Neural cell (in vitro differentiated cells): ENCODE results near the gene SHQ1. TPM values are rescaled to one million over a fixed set of nuclear protein-coding genes. Genes with fewer than 3 reads are reported as not detected.

Experiments used
- H2AFZ ChIP-seq: fragments of 200-600, 300-800 bp; sonication (generic), shearing (Covaris generic); 2 replicates; pipeline ENCODE4 v1.6.0; 2014; ENCODE audit warnings: low read depth, mild to moderate bottlenecking, antibody characterized with exemption, low read length, moderate library complexity
- H3F3A ChIP-seq: fragments of 200-600 bp; shearing (Covaris generic); 2 replicates; pipeline ENCODE4 v1.6.1; 2016; ENCODE audit warnings: mild to moderate bottlenecking, moderate library complexity, mixed read lengths, antibody characterized with exemption, low read length; ENCODE audit not compliant: insufficient read depth, poor library complexity, severe bottlenecking
- H3K27ac ChIP-seq: fragments of 200-600, 300-800 bp; sonication (generic), shearing (Covaris generic); 2 replicates; pipeline ENCODE4 v1.5.1; 2014; ENCODE audit warnings: mild to moderate bottlenecking, low read length, moderate library complexity
- H3K27me3 ChIP-seq: fragments of 300-800, 200-600 bp; sonication (generic), shearing (Covaris generic); 2 replicates; pipeline ENCODE4 v1.6.0; 2014; ENCODE audit warnings: mild to moderate bottlenecking, low read depth, low read length, moderate library complexity; ENCODE audit not compliant: insufficient read depth
- H3K36me3 ChIP-seq: fragments of 300-800, 200-600 bp; sonication (generic), shearing (Covaris generic); 2 replicates; pipeline ENCODE4 v1.5.1; 2014; ENCODE audit warnings: mild to moderate bottlenecking, antibody characterized with exemption, low read length, moderate library complexity; ENCODE audit not compliant: insufficient read depth
- H3K4me2 ChIP-seq: fragments of 300-800, 200-600 bp; sonication (generic), shearing (Covaris generic); 2 replicates; pipeline ENCODE4 v1.6.0; 2014; ENCODE audit warnings: mild to moderate bottlenecking, low read length
- H3K4me3 ChIP-seq: fragments of 300-800, 200-600 bp; sonication (generic), shearing (Covaris generic); 2 replicates; pipeline ENCODE4 v1.5.1; 2014; ENCODE audit warnings: mild to moderate bottlenecking, low read length, moderate library complexity
- H3K79me2 ChIP-seq: fragments of 200-600 bp; shearing (Covaris generic); replicated peaks from 2 replicates; pipeline ENCODE4 v1.6.0; 2014; ENCODE audit warnings: mild to moderate bottlenecking, low read length, moderate library complexity; ENCODE audit not compliant: insufficient read depth
- H3K9ac ChIP-seq: fragments of 300-800, 200-600 bp; sonication (generic), shearing (Covaris generic); 2 replicates; pipeline ENCODE4 v1.6.1; 2016; ENCODE audit warnings: mild to moderate bottlenecking, low read length, mixed read lengths
- H3K9me2 ChIP-seq: fragments of 200-600 bp; shearing (Covaris generic); 2 replicates; pipeline ENCODE4 v1.6.1; 2016; ENCODE audit warnings: mild to moderate bottlenecking, low read length, mixed read lengths; ENCODE audit not compliant: insufficient read depth
- H3K9me3 ChIP-seq: fragments of 200-600, 300-800 bp; sonication (generic), shearing (Covaris generic); 2 replicates; pipeline ENCODE4 v1.6.1; 2016; ENCODE audit warnings: mild to moderate bottlenecking, mixed run types, low read length, moderate library complexity, mixed read lengths
- H4K20me1 ChIP-seq: fragments of 200-600 bp; shearing (Covaris generic); 2 replicates; pipeline ENCODE4 v1.6.1; 2016; ENCODE audit warnings: mild to moderate bottlenecking, mixed run types; ENCODE audit not compliant: insufficient read depth
- CTCF ChIP-seq: fragments of 450-650 bp; IDR thresholded peaks from 2 replicates; pipeline ENCODE4 v1.5.1; 2014; ENCODE audit warnings: antibody characterized with exemption, mild to moderate bottlenecking, moderate library complexity; ENCODE audit not compliant: poor library complexity, severe bottlenecking
- EP300 ChIP-seq: fragments of 450-650 bp; conservative IDR thresholded peaks from 2 replicates; pipeline ENCODE4 v1.6.1; 2014; ENCODE audit warnings: antibody characterized with exemption, mild to moderate bottlenecking, moderate library complexity; ENCODE audit not compliant: poor library complexity, severe bottlenecking
- EZH2 ChIP-seq: fragments of 200-600, 300-800 bp; shearing (Covaris generic), sonication (generic); IDR thresholded peaks from 2 replicates; pipeline ENCODE4 v1.6.1; 2014; ENCODE audit warnings: antibody characterized with exemption, low read length, borderline replicate concordance, mild to moderate bottlenecking; ENCODE audit not compliant: insufficient read depth, poor library complexity, severe bottlenecking
- POLR2AphosphoS5 ChIP-seq: IDR thresholded peaks from 2 replicates; pipeline ENCODE4 v1.6.1; 2012
- RAD21 ChIP-seq: fragments of 450-650 bp; conservative IDR thresholded peaks from 2 replicates; pipeline ENCODE4 v1.6.1; 2014; ENCODE audit warnings: antibody characterized with exemption, mild to moderate bottlenecking, moderate library complexity
- REST ChIP-seq: IDR thresholded peaks from 2 replicates; pipeline ENCODE4 v1.6.1; 2012; ENCODE audit warnings: borderline replicate concordance
- SMC3 ChIP-seq: fragments of 450-650 bp; conservative IDR thresholded peaks from 2 replicates; pipeline ENCODE4 v1.6.1; 2014; ENCODE audit warnings: antibody characterized with exemption, mild to moderate bottlenecking, moderate library complexity; ENCODE audit not compliant: poor library complexity
- TAF1 ChIP-seq: IDR thresholded peaks from 2 replicates; pipeline ENCODE4 v1.6.1; 2012; ENCODE audit warnings: low read depth
- polyA plus RNA-seq: library from polyadenylated mRNA; depleted of rRNA; stranded (reverse); fragments of >200 nt; gene quantifications from 2 replicates; pipeline ENCODE4 v1.2.3, GENCODE V29; 2014

SHQ1 gene
- polyA plus RNA-seq, 1 donor from 2014 or later, result 14.3 TPM

GRCh38 chr3:72804361-72804760 lies 43.9 kb downstream of the SHQ1 start:
- no peaks in the 10 kb centered on the region for H3K9me2 ChIP-seq
- no peak overlapping the region for H3K4me3 ChIP-seq
- H3K9me3 ChIP-seq, result no peaks in the 10 kb centered on the region

GRCh38 chr3:72803573-72803972 lies 44.7 kb downstream of the SHQ1 start:
- Histone ChIP-seq H3F3A (no peaks in the 10 kb centered on the region), H3K4me2 (no peak overlapping the region), H3K36me3 (no peaks in the 10 kb centered on the region), H3K27ac (no peak overlapping the region), H3K9ac (no peak overlapping the region), H3K27me3 (no peaks in the 10 kb centered on the region), H3K79me2 (no peaks in the 10 kb centered on the region), H4K20me1 (no peaks in the 10 kb centered on the region), H2AFZ (no peak overlapping the region), H3K4me3 (no peak overlapping the region), H3K9me3 (no peaks in the 10 kb centered on the region), H3K9me2 (no peaks in the 10 kb centered on the region)
- no peak for TF ChIP-seq EZH2
- TF ChIP-seq CTCF, result no peak
- no peak for TF ChIP-seq EP300
- TF ChIP-seq TAF1, result no peak
- no peak for TF ChIP-seq REST
- no peak for TF ChIP-seq POLR2AphosphoS5
- TF ChIP-seq SMC3, result no peak

More at GRCh38 chr3:72804361-72804760, 43.9 kb downstream of the SHQ1 start:
- Histone ChIP-seq H2AFZ (no peak overlapping the region), H3K9ac (no peak overlapping the region), H4K20me1 (no peaks in the 10 kb centered on the region), H3K4me2 (no peak overlapping the region), H3F3A (no peaks in the 10 kb centered on the region), H3K27ac (no peak overlapping the region), H3K36me3 (no peaks in the 10 kb centered on the region), H3K27me3 (no peaks in the 10 kb centered on the region), H3K79me2 (no peaks in the 10 kb centered on the region)
- TF ChIP-seq TAF1 (no peak), CTCF (no peak), EZH2 (no peak), SMC3 (no peak), EP300 (no peak), REST (no peak), RAD21 (no peak), POLR2AphosphoS5 (no peak)
